ENCODE results near the gene TAS1R2. TPM values are rescaled to one million over a fixed set of nuclear protein-coding genes. Genes with fewer than 3 reads are reported as not detected.

Gene TAS1R2
- total RNA-seq, 1 experiment from 2014 or later: not detected

GRCh38 chr1:18907021-18907916, 47.8 kb upstream of the TAS1R2 start:
- Mint-ChIP-seq H3K27me3 (ENCODE audit: low read depth) (peaks cover 8% of the 10 kb centered on the region), H3K9me3 (no peaks in the 10 kb centered on the region), H3K4me3 (no peak overlapping the region), H3K36me3 (ENCODE audit: insufficient read depth in 1 of 3, low read depth in 3 of 3) (no peaks in the 10 kb centered on the region; a peak in 3 of 7 replicates), H3K27ac (peak overlapping the region in 2 of 3 experiments; percentile 58 to 77; a peak in 2 of 7 replicates), H3K4me1 (peaks cover 7 to 17% of the 10 kb centered on the region in 2 experiments; a peak in 3 of 4 replicates)
- H4K20me1 ChIP-seq (ENCODE audit: control insufficient read depth, insufficient read depth, insufficient read length): no peaks in the 10 kb centered on the region
- H3K23me2 ChIP-seq (ENCODE audit: insufficient read length, low read depth, low read length, poor library complexity, severe bottlenecking): peaks cover 4% of the 10 kb centered on the region
- no peak overlapping the region for H3K4ac ChIP-seq (ENCODE audit: low read depth, low read length)
- no peak overlapping the region for H4K91ac ChIP-seq (ENCODE audit: insufficient read length, low read depth, low read length)
- TF ChIP-seq, protein P1, sequence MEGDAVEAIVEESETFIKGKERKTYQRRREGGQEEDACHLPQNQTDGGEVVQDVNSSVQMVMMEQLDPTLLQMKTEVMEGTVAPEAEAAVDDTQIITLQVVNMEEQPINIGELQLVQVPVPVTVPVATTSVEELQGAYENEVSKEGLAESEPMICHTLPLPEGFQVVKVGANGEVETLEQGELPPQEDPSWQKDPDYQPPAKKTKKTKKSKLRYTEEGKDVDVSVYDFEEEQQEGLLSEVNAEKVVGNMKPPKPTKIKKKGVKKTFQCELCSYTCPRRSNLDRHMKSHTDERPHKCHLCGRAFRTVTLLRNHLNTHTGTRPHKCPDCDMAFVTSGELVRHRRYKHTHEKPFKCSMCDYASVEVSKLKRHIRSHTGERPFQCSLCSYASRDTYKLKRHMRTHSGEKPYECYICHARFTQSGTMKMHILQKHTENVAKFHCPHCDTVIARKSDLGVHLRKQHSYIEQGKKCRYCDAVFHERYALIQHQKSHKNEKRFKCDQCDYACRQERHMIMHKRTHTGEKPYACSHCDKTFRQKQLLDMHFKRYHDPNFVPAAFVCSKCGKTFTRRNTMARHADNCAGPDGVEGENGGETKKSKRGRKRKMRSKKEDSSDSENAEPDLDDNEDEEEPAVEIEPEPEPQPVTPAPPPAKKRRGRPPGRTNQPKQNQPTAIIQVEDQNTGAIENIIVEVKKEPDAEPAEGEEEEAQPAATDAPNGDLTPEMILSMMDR (conservative IDR thresholded peaks at IDR 0.05): peak; percentile 99
- peak; percentile 76 for DNase-seq
- H4K5ac ChIP-seq (ENCODE audit: insufficient read length, low read depth, low read length): no peak overlapping the region
- no CpG with 5 or more reads among the region's 16 CpGs for WGBS (ENCODE audit: extremely low coverage, insufficient read length, low lambda C conversion rate)
- H2AK5ac ChIP-seq (ENCODE audit: insufficient read length, low read length): no peak overlapping the region
- H3K56ac ChIP-seq (ENCODE audit: insufficient read length, low read depth, low read length): no peak overlapping the region
- H3K27me3 ChIP-seq (ENCODE audit: insufficient read depth, low read length): no peaks in the 10 kb centered on the region
- H3K18ac ChIP-seq (ENCODE audit: insufficient read length, low read depth, low read length): no peak overlapping the region
- H2BK20ac ChIP-seq (ENCODE audit: low read depth, low read length, poor library complexity, severe bottlenecking): no peak overlapping the region
- no peaks in the 10 kb centered on the region for H3K9me3 ChIP-seq (ENCODE audit: control insufficient read depth, low read depth, low read length)
- H3K23ac ChIP-seq (ENCODE audit: insufficient read length, low read depth, low read length): no peak overlapping the region
- no peak overlapping the region for H2BK12ac ChIP-seq (ENCODE audit: insufficient read length, low read depth, low read length)
- H2BK120ac ChIP-seq (ENCODE audit: low read depth, low read length, poor library complexity, severe bottlenecking): no peak overlapping the region
- H4K8ac ChIP-seq (replicated peaks; ENCODE audit: insufficient read length, low read depth, low read length): no peak overlapping the region
- H3K79me1 ChIP-seq (ENCODE audit: insufficient read depth, low read depth, low read length, poor library complexity, severe bottlenecking): no peaks in the 10 kb centered on the region
- H2AFZ ChIP-seq (ENCODE audit: low read length): no peak overlapping the region
- H2BK5ac ChIP-seq (ENCODE audit: insufficient read length, low read length): no peak overlapping the region
- H3T11ph ChIP-seq (ENCODE audit: low read length): no peak overlapping the region
- no peak overlapping the region for H3K4me2 ChIP-seq (ENCODE audit: insufficient read depth, insufficient read length, low read length)
- H3K9ac ChIP-seq (ENCODE audit: extremely low read depth, insufficient read length, low read length): no peak overlapping the region
- no peak overlapping the region for H3K14ac ChIP-seq (ENCODE audit: insufficient read depth, low read length)
- no peaks in the 10 kb centered on the region for H3K79me2 ChIP-seq (ENCODE audit: insufficient read depth, low read length)
- H3K4me1 ChIP-seq (ENCODE audit: insufficient read depth, low read length): no peaks in the 10 kb centered on the region
- no peak overlapping the region for H2BK15ac ChIP-seq (ENCODE audit: low read depth, low read length)
- H3K27ac ChIP-seq (ENCODE audit: insufficient read length, low read depth, low read length): no peak overlapping the region

Measured in H9 (cell line).